HepG2 (cell line): ENCODE measurements around the gene CHAF1A. TPM values are rescaled to one million over a fixed set of nuclear protein-coding genes. Genes with fewer than 3 reads are reported as not detected.

Source experiments
- AKAP8 ChIP-seq: sonication (generic); formaldehyde crosslinking; IDR thresholded peaks from 2 replicates; pipeline ENCODE4 v1.5.1; 2020; ENCODE audit warnings: mild to moderate bottlenecking, missing genetic modification reagents
- ARNTL ChIP-seq: sonication (generic); formaldehyde crosslinking; IDR thresholded peaks from 2 replicates; pipeline ENCODE4 v1.4.0; 2020; ENCODE audit warnings: mild to moderate bottlenecking, missing genetic modification reagents
- ATF7-NPFF ChIP-seq: sonication (generic); formaldehyde crosslinking; IDR thresholded peaks from 2 replicates; pipeline ENCODE4 v1.8.1; 2023; ENCODE audit warnings: mild to moderate bottlenecking, low read depth, missing genetic modification reagents, moderate library complexity
- FOXK2 ChIP-seq: fragments of 450-650 bp; IDR thresholded peaks from 2 replicates; pipeline ENCODE4 v1.6.1; 2016
- GATAD1 ChIP-seq: IDR thresholded peaks from 2 replicates; pipeline ENCODE4 v1.6.1; 2016; ENCODE audit warnings: missing genetic modification reagents, missing compliant biosample characterization
- GATAD2A ChIP-seq: IDR thresholded peaks from 2 replicates; pipeline ENCODE4 v1.6.1; 2016
- KDM6A ChIP-seq: IDR thresholded peaks from 2 replicates; pipeline ENCODE4 v1.6.1; 2016; ENCODE audit warnings: low read depth
- MEIS1 ChIP-seq: sonication (generic); formaldehyde crosslinking; IDR thresholded peaks from 2 replicates; pipeline ENCODE4 v1.9.0; 2021; ENCODE audit warnings: mild to moderate bottlenecking, missing genetic modification reagents, moderate library complexity, borderline replicate concordance
- NFKBIZ ChIP-seq: IDR thresholded peaks from 2 replicates; pipeline ENCODE4 v1.6.1; 2018; ENCODE audit warnings: missing genetic modification reagents, missing compliant biosample characterization
- PAF1 ChIP-seq: IDR thresholded peaks from 2 replicates; pipeline ENCODE4 v1.6.1; 2016; ENCODE audit warnings: missing genetic modification reagents, missing compliant biosample characterization
- PAX8 ChIP-seq: sonication (generic); formaldehyde crosslinking; IDR thresholded peaks from 2 replicates; pipeline ENCODE4 v1.8.0; 2022; ENCODE audit warnings: mild to moderate bottlenecking, missing genetic modification reagents, borderline replicate concordance
- PHF5A ChIP-seq: IDR thresholded peaks from one replicate; pipeline ENCODE4 v1.6.1; 2018; ENCODE audit warnings: low read depth, missing genetic modification reagents; ENCODE audit not compliant: unreplicated experiment
- PITX1 ChIP-seq: sonication (generic); formaldehyde crosslinking; IDR thresholded peaks from 2 replicates; pipeline ENCODE4 v1.5.1; 2020; ENCODE audit warnings: mild to moderate bottlenecking, missing genetic modification reagents
- RAD21 ChIP-seq: fragments of 450-650 bp; formaldehyde crosslinking; IDR thresholded peaks from 2 replicates; pipeline ENCODE4 v1.5.0; 2020; ENCODE audit warnings: mild to moderate bottlenecking
- RFXAP ChIP-seq: sonication (generic); formaldehyde crosslinking; IDR thresholded peaks from 2 replicates; pipeline ENCODE4 v1.4.0; 2020; ENCODE audit warnings: missing genetic modification reagents, borderline replicate concordance
- RXRB ChIP-seq: IDR thresholded peaks from 2 replicates; pipeline ENCODE4 v1.6.1; 2016; ENCODE audit warnings: borderline replicate concordance, missing genetic modification reagents, missing compliant biosample characterization
- SALL1 ChIP-seq: sonication (generic); formaldehyde crosslinking; IDR thresholded peaks from 2 replicates; pipeline ENCODE4 v1.8.0; 2022; ENCODE audit warnings: mild to moderate bottlenecking, missing genetic modification reagents
- SATB2 ChIP-seq: sonication (generic); formaldehyde crosslinking; IDR thresholded peaks from 2 replicates; pipeline ENCODE4 v1.5.0; 2020; ENCODE audit warnings: missing genetic modification reagents
- SP2 ChIP-seq: sonication (generic); formaldehyde crosslinking; IDR thresholded peaks from 2 replicates; pipeline ENCODE4 v1.5.1; 2020; ENCODE audit warnings: mild to moderate bottlenecking, missing genetic modification reagents
- SP4 ChIP-seq: sonication (generic); formaldehyde crosslinking; IDR thresholded peaks from 2 replicates; pipeline ENCODE4 v1.8.1; 2023; ENCODE audit warnings: mild to moderate bottlenecking, missing genetic modification reagents
- ZNF724P ChIP-seq: sonication (generic); formaldehyde crosslinking; IDR thresholded peaks from 2 replicates; pipeline ENCODE4 v1.8.0; 2022; ENCODE audit warnings: missing genetic modification reagents, borderline replicate concordance
- ZNF761 ChIP-seq: sonication (generic); formaldehyde crosslinking; conservative IDR thresholded peaks from 2 replicates; pipeline ENCODE4 v1.4.0; 2020; ENCODE audit warnings: mild to moderate bottlenecking, missing genetic modification reagents
- ZNF777 ChIP-seq: sonication (generic); formaldehyde crosslinking; IDR thresholded peaks from 2 replicates; pipeline ENCODE4 v1.4.0; 2020; ENCODE audit warnings: missing genetic modification reagents
- ZSCAN21 ChIP-seq: sonication (generic); formaldehyde crosslinking; IDR thresholded peaks from 2 replicates; pipeline ENCODE4 v1.8.0; 2022; ENCODE audit warnings: mild to moderate bottlenecking, missing genetic modification reagents, moderate library complexity, borderline replicate concordance
- ZZZ3 ChIP-seq: sonication (generic); formaldehyde crosslinking; IDR thresholded peaks from 2 replicates; pipeline ENCODE4 v1.4.0; 2020; ENCODE audit warnings: missing genetic modification reagents, mild to moderate bottlenecking, borderline replicate concordance
- polyA plus RNA-seq, 8 experiments: library from polyadenylated mRNA; depleted of rRNA in 3 of 8; stranded (reverse) in 7 of 8; unstranded in 1 of 8; fragments of >200 nt; fragmentation: Illumina TruSeq in 4 of 8; extraction: Trizol in 4 of 8; gene quantifications; 2 replicates each; pipeline versions ENCODE4 v1.2.1 to v1.2.3, GENCODE V29; 2011 to 2016; ENCODE audit warnings: low read depth in 4 of 8, missing spikeins in 1 of 8, mixed read lengths in 1 of 8; ENCODE audit not compliant: insufficient read depth in 1 of 8
- total RNA-seq, 5 experiments: library from RNA; depleted of rRNA; stranded (reverse); fragments of >200 nt; fragmentation: Illumina TruSeq; extraction: Trizol; gene quantifications; 2 replicates each; pipeline ENCODE4 v1.2.3, GENCODE V29; 2016; ENCODE audit warnings: low read depth in 1 of 5
- TF ChIP-seq, protein P1 (sequence below), 2 experiments: IDR thresholded peaks; 2 replicates each; pipeline ENCODE4 v1.6.1; 2011 to 2012; ENCODE audit warnings: low read length in 2 of 2, borderline replicate concordance in 1 of 2, low read depth in 1 of 2, mild to moderate bottlenecking in 1 of 2, moderate library complexity in 1 of 2
- TF ChIP-seq, protein P2 (sequence below): sonication (generic); formaldehyde crosslinking; conservative IDR thresholded peaks from 2 replicates; pipeline ENCODE4 v1.4.0; 2020; ENCODE audit warnings: missing genetic modification reagents

CHAF1A gene
- total and polyA plus RNA-seq, 2 of the 13 experiments (the other 11 are each of a cell fraction or from before 2014, with no cell fraction given) = 11.0 to 34.8 TPM

DNA sequence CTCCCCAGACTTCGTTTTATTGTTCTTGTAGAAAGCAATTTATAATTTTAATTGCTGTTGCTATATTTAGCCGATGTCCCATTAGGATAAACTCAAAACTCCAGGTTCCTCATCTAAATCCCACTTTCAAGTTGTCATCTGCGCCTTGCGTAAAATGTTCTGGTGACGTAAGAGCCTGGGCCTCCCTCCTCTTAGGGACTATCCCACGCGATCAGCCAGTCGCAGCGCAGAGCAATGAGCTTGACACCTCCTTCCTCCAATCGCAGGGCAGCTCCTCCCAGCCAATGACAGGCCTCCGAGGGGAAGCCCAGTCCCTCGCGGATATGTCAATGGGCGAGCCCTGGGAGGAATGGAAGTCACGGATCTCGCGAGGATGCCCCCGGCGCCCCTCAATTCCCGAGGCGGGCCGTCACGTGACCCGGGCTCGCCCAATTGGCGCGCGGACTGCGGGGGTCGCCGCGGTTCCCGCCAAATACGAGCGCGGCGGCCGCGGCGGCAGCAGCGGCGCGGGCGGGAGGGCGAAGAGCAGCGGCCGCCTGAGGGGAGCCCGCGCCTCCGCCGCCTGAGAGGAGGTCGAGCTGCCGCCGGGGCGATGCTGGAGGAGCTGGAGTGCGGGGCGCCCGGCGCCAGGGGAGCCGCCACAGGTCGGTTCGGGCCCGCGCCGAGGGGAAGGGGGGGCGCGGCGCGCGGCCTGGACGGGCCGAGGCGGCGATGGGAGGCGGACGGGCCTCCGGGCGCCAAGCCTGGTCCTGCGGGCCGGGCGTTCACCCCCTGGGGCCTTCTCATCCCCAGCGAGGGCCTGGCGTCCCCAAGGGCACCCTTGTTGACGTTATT is at the start of gene CHAF1A (continued):
- TF ChIP-seq SALL1 (CRISPR knock-in tag) (peak; percentile 27), PAX8 (peak; percentile 42; the same call in 1 of the 2 replicates), ATF7-NPFF (CRISPR knock-in tag) (peak; percentile 69; the same call in 1 of the 2 replicates), PHF5A (CRISPR knock-in tag) (no peak), ZNF761 (CRISPR knock-in tag) (peak; percentile 34; the same call in 1 of the 2 replicates), KDM6A (CRISPR knock-in tag) (no peak), MEIS1 (CRISPR knock-in tag) (peak; percentile 72), ARNTL (CRISPR knock-in tag) (no peak), PAF1 (no peak), GATAD1 (CRISPR knock-in tag) (peak; percentile 92), SATB2 (CRISPR knock-in tag) (no peak), FOXK2 (peak; percentile 18; the same call in 1 of the 2 replicates), ZZZ3 (CRISPR knock-in tag) (no peak; the same call in 1 of the 2 replicates), SP2 (peak; percentile 96), ZNF724P (0 out of 2 replicates have a peak, but pooled peaks have one; percentile 34), NFKBIZ (CRISPR knock-in tag) (peak; percentile 39; the same call in 1 of the 2 replicates), RAD21 (CRISPR knock-in tag) (peak; percentile 67), GATAD2A (CRISPR knock-in tag) (peak; percentile 35; the same call in 1 of the 2 replicates), RXRB (CRISPR knock-in tag) (peak; percentile 35; the same call in 1 of the 2 replicates), ZSCAN21 (CRISPR knock-in tag) (peak; percentile 27; the same call in 1 of the 2 replicates), RFXAP (CRISPR knock-in tag) (0 out of 2 replicates have a peak, but pooled peaks have one; percentile 48), AKAP8 (CRISPR knock-in tag) (no peak), SP4 (CRISPR knock-in tag) (peak; percentile 65; the same call in 1 of the 2 replicates), ZNF777 (0 out of 2 replicates have a peak, but pooled peaks have one; percentile 26), PITX1 (no peak; the same call in 1 of the 2 replicates)
- TF ChIP-seq, protein P1, sequence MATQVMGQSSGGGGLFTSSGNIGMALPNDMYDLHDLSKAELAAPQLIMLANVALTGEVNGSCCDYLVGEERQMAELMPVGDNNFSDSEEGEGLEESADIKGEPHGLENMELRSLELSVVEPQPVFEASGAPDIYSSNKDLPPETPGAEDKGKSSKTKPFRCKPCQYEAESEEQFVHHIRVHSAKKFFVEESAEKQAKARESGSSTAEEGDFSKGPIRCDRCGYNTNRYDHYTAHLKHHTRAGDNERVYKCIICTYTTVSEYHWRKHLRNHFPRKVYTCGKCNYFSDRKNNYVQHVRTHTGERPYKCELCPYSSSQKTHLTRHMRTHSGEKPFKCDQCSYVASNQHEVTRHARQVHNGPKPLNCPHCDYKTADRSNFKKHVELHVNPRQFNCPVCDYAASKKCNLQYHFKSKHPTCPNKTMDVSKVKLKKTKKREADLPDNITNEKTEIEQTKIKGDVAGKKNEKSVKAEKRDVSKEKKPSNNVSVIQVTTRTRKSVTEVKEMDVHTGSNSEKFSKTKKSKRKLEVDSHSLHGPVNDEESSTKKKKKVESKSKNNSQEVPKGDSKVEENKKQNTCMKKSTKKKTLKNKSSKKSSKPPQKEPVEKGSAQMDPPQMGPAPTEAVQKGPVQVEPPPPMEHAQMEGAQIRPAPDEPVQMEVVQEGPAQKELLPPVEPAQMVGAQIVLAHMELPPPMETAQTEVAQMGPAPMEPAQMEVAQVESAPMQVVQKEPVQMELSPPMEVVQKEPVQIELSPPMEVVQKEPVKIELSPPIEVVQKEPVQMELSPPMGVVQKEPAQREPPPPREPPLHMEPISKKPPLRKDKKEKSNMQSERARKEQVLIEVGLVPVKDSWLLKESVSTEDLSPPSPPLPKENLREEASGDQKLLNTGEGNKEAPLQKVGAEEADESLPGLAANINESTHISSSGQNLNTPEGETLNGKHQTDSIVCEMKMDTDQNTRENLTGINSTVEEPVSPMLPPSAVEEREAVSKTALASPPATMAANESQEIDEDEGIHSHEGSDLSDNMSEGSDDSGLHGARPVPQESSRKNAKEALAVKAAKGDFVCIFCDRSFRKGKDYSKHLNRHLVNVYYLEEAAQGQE (IDR thresholded peaks at IDR 0.05; ENCODE audit: borderline replicate concordance in 1 of 2, low read depth in 1 of 2, low read length in 2 of 2) = no peak
- TF ChIP-seq, protein P2, sequence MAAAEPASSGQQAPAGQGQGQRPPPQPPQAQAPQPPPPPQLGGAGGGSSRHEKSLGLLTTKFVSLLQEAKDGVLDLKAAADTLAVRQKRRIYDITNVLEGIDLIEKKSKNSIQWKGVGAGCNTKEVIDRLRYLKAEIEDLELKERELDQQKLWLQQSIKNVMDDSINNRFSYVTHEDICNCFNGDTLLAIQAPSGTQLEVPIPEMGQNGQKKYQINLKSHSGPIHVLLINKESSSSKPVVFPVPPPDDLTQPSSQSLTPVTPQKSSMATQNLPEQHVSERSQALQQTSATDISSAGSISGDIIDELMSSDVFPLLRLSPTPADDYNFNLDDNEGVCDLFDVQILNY (CRISPR knock-in tag) = peak; percentile 94
